ENCODE results near the gene RTN4. TPM values are rescaled to one million over a fixed set of nuclear protein-coding genes. Genes with fewer than 3 reads are reported as not detected.
A peak's percentile ranks its signal among the peaks of the same experiment; 100 is the strongest.

Gene RTN4
- total RNA-seq, 2 experiments from 2014 or later = 96.7 to 97.5 TPM

- Mint-ChIP-seq H3K9me3 (no peaks in the 10 kb centered on the region), H3K27me3 (no peaks in the 10 kb centered on the region), H3K27ac (peak overlapping the region; percentile 90), H3K4me3 (peak overlapping the region; percentile 96), H3K4me1 (ENCODE audit: low read depth) (peaks cover 54% of the 10 kb centered on the region), H3K36me3 (peaks cover 9% of the 10 kb centered on the region)
- intact Hi-C loops (cut with micrococcal nuclease) = loop anchor here (2.0 kb wide), 2 partner anchors 34 to 372 kb away; no protein-coding TSS in a partner anchor
- DNase-seq = peak; percentile 74
- ChIA-PET CTCF (interaction anchor here (0.6 to 4.4 kb wide), 18 partner anchors 8 to 367 kb away, joined by 3 to 24 read pairs (median 4); no protein-coding TSS in a partner anchor), POLR2A (interaction anchor here (1.0 to 2.4 kb wide), 5 partner anchors 9 to 183 kb away, joined by 3 to 15 read pairs (median 7); partner anchors contain the start of genes CLHC1 and RPS27A)
Measured at GRCh38 chr2:55049043-55049820, 1.0 kb downstream of the RTN4 start.

DNA sequence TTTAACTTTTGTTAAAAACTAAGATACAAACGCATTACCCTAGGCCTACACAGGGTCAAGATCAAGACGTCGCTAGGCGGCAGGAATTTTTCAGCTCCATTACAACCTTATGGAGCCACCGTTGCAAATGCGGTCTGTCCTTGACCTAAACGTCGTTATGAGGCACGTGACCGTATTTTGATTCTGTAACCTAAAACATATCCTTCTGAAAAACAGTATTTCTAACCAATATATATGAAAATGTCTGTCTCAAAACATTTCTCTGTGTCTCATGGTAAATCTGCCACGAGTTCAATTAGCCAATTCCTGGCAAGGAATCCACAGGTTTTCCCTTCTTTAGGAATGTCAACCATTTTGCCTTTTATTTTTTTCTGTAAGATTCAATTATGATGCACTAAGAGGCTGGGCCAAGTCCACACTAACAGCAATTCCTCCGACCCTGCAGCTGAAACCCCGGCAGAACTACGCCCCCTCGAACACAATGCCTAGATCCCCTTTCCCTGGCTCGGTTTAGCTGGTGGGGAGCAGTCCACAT lies 1.7 kb downstream of the RTN4 start:
- Mint-ChIP-seq H3K4me1 (ENCODE audit: low read depth) (peaks cover 51% of the 10 kb centered on the region), H3K27me3 (no peaks in the 10 kb centered on the region), H3K27ac (peak overlapping the region; percentile 90), H3K4me3 (peak overlapping the region; percentile 96), H3K36me3 (peaks cover 9% of the 10 kb centered on the region), H3K9me3 (no peaks in the 10 kb centered on the region)
- intact Hi-C loops (cut with micrococcal nuclease) = loop anchor here (1.0 to 2.0 kb wide), 3 partner anchors 13 to 372 kb away; no protein-coding TSS in a partner anchor
- ChIA-PET CTCF (interaction anchor here (0.6 to 4.4 kb wide), 18 partner anchors 10 to 942 kb away, joined by 3 to 24 read pairs (median 3); no protein-coding TSS in a partner anchor), POLR2A (interaction anchor here (1.0 to 1.1 kb wide), 2 partner anchors 9 to 184 kb away, joined by 3 to 4 read pairs; partner anchors contain the start of genes CLHC1 and RPS27A)
- DNase-seq = no peak

GRCh38 chr2:55047677-55048299 lies 2.5 kb downstream of the RTN4 start:
- no peak for DNase-seq

GRCh38 chr2:55045780-55046179 lies 4.5 kb downstream of the RTN4 start:
- H3K27me3 Mint-ChIP-seq = no peaks in the 10 kb centered on the region
- intact Hi-C loops (cut with micrococcal nuclease) = no loop called here
- H3K9me3 Mint-ChIP-seq = no peaks in the 10 kb centered on the region
- H3K36me3 Mint-ChIP-seq = peaks cover 9% of the 10 kb centered on the region
- no peak for DNase-seq
- CTCF ChIA-PET = interaction anchor here (1.3 kb wide), 1 partner anchor 31 kb away, joined by 3 read pairs; no protein-coding TSS in a partner anchor
- H3K27ac Mint-ChIP-seq = no peak overlapping the region
- peaks cover 44% of the 10 kb centered on the region for H3K4me1 Mint-ChIP-seq (ENCODE audit: low read depth)
- no peak overlapping the region for H3K4me3 Mint-ChIP-seq
- POLR2A ChIA-PET = no interaction called here

More at GRCh38 chr2:55047677-55048299, 2.5 kb downstream of the RTN4 start:
- Mint-ChIP-seq H3K27ac (peak overlapping the region; percentile 2), H3K4me3 (peak overlapping the region; percentile 74), H3K9me3 (no peaks in the 10 kb centered on the region), H3K27me3 (no peaks in the 10 kb centered on the region), H3K4me1 (ENCODE audit: low read depth) (peaks cover 53% of the 10 kb centered on the region), H3K36me3 (peaks cover 9% of the 10 kb centered on the region)
- ChIA-PET POLR2A (interaction anchor here (1.0 kb wide), 1 partner anchor 10 kb away, joined by 3 read pairs; no protein-coding TSS in a partner anchor), CTCF (interaction anchor here (0.6 to 4.4 kb wide), 10 partner anchors 10 to 941 kb away, joined by 3 to 24 read pairs (median 5); no protein-coding TSS in a partner anchor)
- intact Hi-C loops (cut with micrococcal nuclease) = loop anchor here (1.0 to 2.0 kb wide), 3 partner anchors 12 to 373 kb away; no protein-coding TSS in a partner anchor

- Mint-ChIP-seq H3K27ac (no peak overlapping the region), H3K4me3 (no peak overlapping the region), H3K9me3 (peaks cover 4% of the 10 kb centered on the region), H3K36me3 (peaks cover 7% of the 10 kb centered on the region), H3K4me1 (ENCODE audit: low read depth) (peaks cover 48% of the 10 kb centered on the region), H3K27me3 (no peaks in the 10 kb centered on the region)
- intact Hi-C loops (cut with micrococcal nuclease) = no loop called here
- POLR2A ChIA-PET = no interaction called here
- no peak for DNase-seq
- CTCF ChIA-PET = no interaction called here
Measured at GRCh38 chr2:55043841-55044240, 6.4 kb downstream of the RTN4 start.

DNA sequence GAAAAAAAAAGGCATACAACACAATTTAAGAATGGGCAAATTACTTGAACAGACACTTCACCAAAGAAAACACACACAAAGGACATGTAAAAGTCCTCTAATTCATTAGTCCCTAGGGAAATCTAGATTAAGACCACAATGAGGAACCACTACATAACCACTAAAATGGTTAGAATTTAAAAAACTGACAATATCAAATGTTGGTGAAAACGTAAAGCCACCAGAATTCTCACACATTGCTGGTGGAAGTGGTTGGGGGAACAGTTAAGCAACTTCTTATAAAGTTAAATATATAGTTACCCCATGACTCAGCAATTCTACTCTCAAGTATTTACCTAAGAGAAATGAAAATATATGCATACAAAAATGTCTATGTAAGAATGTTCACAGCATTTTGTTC lies 11.8 kb downstream of the RTN4 start:
- intact Hi-C loops (cut with micrococcal nuclease) = no loop called here
- peaks cover 57% of the 10 kb centered on the region for H3K4me1 Mint-ChIP-seq (ENCODE audit: low read depth)
- POLR2A ChIA-PET = no interaction called here
- no peak overlapping the region for H3K27ac Mint-ChIP-seq
- peaks cover 22% of the 10 kb centered on the region for H3K36me3 Mint-ChIP-seq
- no peaks in the 10 kb centered on the region for H3K27me3 Mint-ChIP-seq
- DNase-seq = no peak
- H3K4me3 Mint-ChIP-seq = no peak overlapping the region
- H3K9me3 Mint-ChIP-seq = peaks cover 24% of the 10 kb centered on the region
- CTCF ChIA-PET = interaction anchor here (1.0 to 1.2 kb wide), 2 partner anchors 10 to 24 kb away, joined by 3 to 5 read pairs; no protein-coding TSS in a partner anchor

DNA sequence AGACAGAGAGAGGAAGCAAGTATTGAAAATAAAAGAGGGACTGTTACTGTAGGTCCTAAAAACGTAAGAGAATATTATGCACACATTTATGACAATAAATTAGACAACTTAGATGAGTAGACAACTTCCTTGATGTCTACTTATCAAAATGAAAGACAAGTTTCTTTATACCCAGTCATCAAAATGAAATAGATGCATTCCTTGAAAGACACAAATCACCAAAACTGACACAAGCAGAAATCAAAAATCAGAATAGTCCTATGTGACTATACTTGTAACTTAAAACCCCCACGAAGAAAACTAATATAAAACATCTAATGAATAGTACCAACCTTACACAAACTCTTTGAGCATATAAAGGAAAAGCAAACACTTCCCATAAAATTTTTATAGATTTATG lies 14.5 kb downstream of the RTN4 start:
- H3K9me3 Mint-ChIP-seq = peaks cover 24% of the 10 kb centered on the region
- peak overlapping the region; percentile 0 for H3K27ac Mint-ChIP-seq
- CTCF ChIA-PET = interaction anchor here (0.9 kb wide), 1 partner anchor 138 kb away, joined by 3 read pairs; no protein-coding TSS in a partner anchor
- H3K36me3 Mint-ChIP-seq = peaks cover 22% of the 10 kb centered on the region
- no peak overlapping the region for H3K4me3 Mint-ChIP-seq
- intact Hi-C loops (cut with micrococcal nuclease) = loop anchor here (1.0 kb wide), 2 partner anchors 10 to 13 kb away; no protein-coding TSS in a partner anchor
- POLR2A ChIA-PET = no interaction called here
- peaks cover 61% of the 10 kb centered on the region for H3K4me1 Mint-ChIP-seq (ENCODE audit: low read depth)
- no peaks in the 10 kb centered on the region for H3K27me3 Mint-ChIP-seq
- no peak for DNase-seq

DNA sequence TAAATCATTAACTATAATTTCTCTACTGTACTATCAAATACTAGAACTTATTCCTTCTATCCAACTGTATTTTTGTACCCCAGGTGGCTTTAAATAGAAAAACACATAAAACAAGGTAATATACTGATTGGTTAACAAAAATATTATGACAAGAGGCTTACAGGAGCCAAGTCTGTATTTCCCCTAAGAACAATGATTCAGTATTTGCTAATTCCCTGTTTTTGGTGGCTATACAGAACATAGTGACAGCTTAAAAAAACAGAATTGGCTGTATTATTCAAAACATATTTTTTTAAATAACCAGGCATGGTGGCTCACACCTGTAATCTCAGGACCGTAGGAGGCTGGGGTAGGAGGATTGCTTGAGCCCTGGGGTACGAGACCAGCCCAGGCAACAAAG lies 16.3 kb downstream of the RTN4 start:
- ChIA-PET POLR2A (no interaction called here), CTCF (interaction anchor here (0.6 kb wide), 1 partner anchor 19 kb away, joined by 4 read pairs; no protein-coding TSS in a partner anchor)
- no peaks in the 10 kb centered on the region for H3K27me3 Mint-ChIP-seq
- H3K9me3 Mint-ChIP-seq = peaks cover 21% of the 10 kb centered on the region
- no peak overlapping the region for H3K27ac Mint-ChIP-seq
- H3K4me1 Mint-ChIP-seq (ENCODE audit: low read depth) = peaks cover 64% of the 10 kb centered on the region
- peaks cover 18% of the 10 kb centered on the region for H3K36me3 Mint-ChIP-seq
- intact Hi-C loops (cut with micrococcal nuclease) = no loop called here
- DNase-seq = no peak
- H3K4me3 Mint-ChIP-seq = no peak overlapping the region

GRCh38 chr2:55033076-55033742 lies 17.0 kb downstream of the RTN4 start:
- ChIA-PET POLR2A (interaction anchor here (1.0 kb wide), 1 partner anchor 17 kb away, joined by 3 read pairs; the partner anchor contains the start of gene RTN4), CTCF (interaction anchor here (0.8 kb wide), 1 partner anchor 17 kb away, joined by 3 read pairs; the partner anchor contains the start of gene RTN4)
- intact Hi-C loops (cut with micrococcal nuclease) = no loop called here
- Mint-ChIP-seq H3K27me3 (no peaks in the 10 kb centered on the region), H3K36me3 (peaks cover 16% of the 10 kb centered on the region), H3K4me3 (no peak overlapping the region), H3K27ac (no peak overlapping the region), H3K4me1 (ENCODE audit: low read depth) (peaks cover 64% of the 10 kb centered on the region), H3K9me3 (peaks cover 16% of the 10 kb centered on the region)
- DNase-seq = no peak

DNA sequence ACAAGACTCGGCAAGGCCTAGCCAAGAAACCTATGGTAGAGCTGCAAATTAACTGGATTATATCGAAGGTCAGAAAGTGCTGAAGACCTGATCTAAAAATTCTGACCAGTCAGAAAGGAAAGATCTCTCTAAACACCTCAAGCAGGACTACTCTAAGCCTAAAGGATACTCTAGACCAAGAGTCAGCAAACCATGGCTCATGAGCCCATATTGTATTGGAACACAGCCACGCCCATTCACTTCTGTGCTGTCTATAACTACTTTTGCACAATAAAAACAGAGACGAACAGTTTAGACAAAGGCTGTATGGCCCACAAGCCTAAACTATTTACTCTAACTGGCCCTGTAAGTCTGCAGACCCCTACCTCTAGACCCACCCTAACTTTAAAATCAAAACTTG lies 18.7 kb downstream of the RTN4 start:
- Mint-ChIP-seq H3K27ac (no peak overlapping the region), H3K36me3 (peaks cover 5% of the 10 kb centered on the region), H3K4me3 (no peak overlapping the region), H3K4me1 (ENCODE audit: low read depth) (peaks cover 48% of the 10 kb centered on the region), H3K9me3 (peaks cover 4% of the 10 kb centered on the region), H3K27me3 (no peaks in the 10 kb centered on the region)
- intact Hi-C loops (cut with micrococcal nuclease) = no loop called here
- DNase-seq = no peak
- ChIA-PET POLR2A (no interaction called here), CTCF (no interaction called here)

- ChIA-PET POLR2A (no interaction called here), CTCF (no interaction called here)
- DNase-seq = no peak
- intact Hi-C loops (cut with micrococcal nuclease) = no loop called here
- Mint-ChIP-seq H3K27ac (no peak overlapping the region), H3K36me3 (peaks cover 3% of the 10 kb centered on the region), H3K9me3 (peaks cover 2% of the 10 kb centered on the region), H3K27me3 (no peaks in the 10 kb centered on the region), H3K4me1 (ENCODE audit: low read depth) (peaks cover 47% of the 10 kb centered on the region), H3K4me3 (no peak overlapping the region)
Measured at GRCh38 chr2:55030766-55031165, 19.5 kb downstream of the RTN4 start.
